Measurements from ENCODE around the gene ATP6AP1.

- TF ChIP-seq GATA2 (IDR thresholded peaks at IDR 0.05; ENCODE audit: low read depth, low read length) (no peak), GATA3 (IDR thresholded peaks at IDR 0.05; ENCODE audit: low read depth, low read length) (no peak)
Observed at GRCh38 chrX:154478728-154479622, 50.5 kb downstream of the ATP6AP1 start, which contains the start of gene LAGE3.
